DMS153 (cell line): ENCODE data around the gene KRABD2.
"Not testable (repeated sequence)": the region's sequence is repeated elsewhere in the genome, so short reads cannot be mapped to it uniquely, and the experiment has no call there.

Source experiments
- DNase-seq: peaks from one replicate; lab custom pipeline; 2025; lab: John Stamatoyannopoulos, UW

Gene KRABD2

DNA sequence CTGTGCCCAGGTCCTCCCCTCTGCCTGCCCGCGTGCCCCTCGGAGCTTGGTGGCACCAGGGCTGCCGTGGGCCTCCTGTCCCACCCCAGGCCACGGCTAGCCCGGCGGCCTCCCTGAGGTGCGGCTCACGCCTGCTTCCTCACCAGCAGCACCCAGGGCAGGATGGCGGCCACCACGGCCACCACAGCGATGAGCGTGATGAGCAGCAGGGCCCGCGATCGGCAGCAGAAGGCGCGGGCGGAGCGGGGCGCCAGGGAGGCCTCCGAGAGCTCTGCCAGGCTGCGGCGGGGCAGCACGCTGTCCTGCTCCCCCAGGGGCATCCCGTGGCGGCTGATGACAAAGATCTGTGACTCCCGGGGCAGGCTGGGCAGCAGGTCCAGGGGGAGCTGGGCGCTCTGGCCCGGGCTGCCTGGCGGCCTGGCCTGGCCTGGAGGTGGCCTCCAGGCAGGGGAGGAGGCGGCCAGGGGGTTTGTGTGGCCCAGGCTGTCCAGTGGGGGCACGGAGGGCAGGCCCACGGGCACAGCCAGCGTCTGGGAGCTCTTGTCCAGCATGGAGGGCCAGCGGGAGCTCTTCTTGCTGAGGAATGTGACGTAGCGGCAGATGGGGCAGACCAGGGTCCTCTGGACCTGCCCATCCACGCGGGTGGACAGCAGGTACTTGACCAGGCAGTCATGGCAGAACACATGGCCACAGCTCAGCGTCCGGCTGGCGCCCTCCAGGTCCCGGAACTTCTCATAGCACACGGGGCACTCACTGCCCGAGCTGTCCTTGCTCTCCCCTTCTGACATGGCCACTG lies 16.4 kb upstream of the KRABD2 start:
- no peak for DNase-seq

DNA sequence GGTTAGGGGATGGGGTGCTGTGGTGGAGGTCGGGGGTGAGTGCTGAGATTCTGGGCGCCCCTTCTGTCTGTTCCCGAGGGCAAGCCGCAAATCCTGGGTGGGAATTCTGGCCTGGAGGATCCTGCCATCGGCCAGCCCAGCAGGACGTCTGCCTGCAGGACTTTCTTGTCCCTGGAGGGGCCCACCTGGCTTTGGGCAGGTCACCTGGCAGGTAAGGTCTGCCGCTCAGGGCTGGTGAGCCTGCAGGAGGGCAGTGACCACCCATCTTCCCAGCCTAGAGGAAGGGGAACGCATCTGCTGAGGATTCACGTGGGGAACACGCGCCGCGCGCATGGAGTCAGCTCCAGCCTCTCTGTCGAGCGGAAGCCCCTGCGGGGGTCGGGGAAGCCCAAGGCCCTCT lies 15.8 kb upstream of the KRABD2 start:
- DNase-seq, result no peak

DNA sequence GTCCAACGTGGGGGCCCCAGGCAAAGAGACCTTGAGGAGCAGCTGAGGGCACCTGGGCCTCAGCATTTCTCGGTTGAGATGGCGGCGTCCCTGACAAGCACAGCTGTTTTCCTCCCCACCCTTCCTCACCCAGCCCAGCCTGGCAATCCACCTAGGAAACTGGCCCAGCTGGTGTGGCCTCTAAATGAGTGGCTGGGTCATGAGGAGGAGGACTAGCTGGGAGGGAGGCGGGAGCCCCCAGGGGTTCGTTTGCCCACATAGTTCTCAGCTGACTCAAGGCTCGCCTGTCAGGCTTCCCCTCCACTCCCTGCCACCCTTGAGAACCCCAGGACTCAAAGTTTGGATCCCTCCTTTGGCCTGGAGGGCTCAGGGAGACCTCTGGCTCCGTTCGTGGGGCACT lies 15.2 kb upstream of the KRABD2 start:
- no peak for DNase-seq

DNA sequence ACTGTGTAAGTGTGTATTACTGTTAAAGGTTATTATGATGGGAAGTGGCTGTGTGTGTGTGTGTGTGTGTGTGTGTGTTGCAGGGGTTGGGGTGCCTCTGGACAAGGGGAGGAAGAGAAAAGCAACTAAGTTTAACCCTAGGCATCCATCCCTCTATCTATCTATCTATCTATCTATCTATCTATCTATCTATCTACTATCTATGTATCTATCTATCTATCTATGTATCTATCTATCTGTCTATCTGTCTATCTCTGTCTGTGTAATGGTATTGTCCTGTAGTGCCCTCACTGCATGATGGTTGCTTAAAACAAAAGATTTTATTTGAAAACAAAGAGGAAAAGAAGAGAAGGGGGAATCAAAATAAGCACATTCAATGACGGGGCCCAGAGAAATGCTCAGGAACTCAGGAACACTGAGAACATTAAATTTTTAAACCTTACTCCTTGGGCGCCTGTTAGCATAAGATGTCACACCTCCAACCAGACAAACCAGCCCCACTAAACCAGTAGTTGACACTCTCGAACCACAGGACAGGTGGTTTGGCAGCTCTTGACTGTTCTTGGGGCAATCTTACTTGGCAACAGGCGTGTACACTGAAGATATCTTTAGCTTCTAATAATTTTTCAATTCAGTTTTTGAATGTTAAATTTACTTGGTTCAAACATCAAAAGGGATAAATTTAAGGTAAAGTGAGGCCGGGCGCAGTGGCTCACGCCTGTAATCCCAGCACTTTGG lies 11.6 kb upstream of the KRABD2 start:
- DNase-seq, result no peak

DNA sequence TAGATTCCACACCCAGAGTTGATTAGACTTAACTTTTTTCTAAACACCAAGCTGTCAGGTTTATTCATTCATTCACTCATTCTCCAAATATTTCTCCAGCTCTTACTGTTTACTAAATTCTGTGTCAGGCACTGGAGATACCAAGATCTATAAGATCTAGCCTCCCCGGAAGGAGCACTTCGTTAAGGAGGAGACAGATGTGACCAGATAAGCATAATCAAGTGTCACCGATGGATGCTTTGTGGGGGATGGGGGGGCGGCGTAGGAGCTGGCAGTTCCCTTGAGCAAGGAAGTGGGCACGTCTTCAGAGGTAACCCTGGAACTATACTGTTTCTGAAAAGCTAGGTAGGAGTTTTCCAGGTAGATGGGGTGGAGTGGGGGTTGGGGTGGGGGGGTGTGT lies 10.3 kb upstream of the KRABD2 start:
- no peak for DNase-seq

DNA sequence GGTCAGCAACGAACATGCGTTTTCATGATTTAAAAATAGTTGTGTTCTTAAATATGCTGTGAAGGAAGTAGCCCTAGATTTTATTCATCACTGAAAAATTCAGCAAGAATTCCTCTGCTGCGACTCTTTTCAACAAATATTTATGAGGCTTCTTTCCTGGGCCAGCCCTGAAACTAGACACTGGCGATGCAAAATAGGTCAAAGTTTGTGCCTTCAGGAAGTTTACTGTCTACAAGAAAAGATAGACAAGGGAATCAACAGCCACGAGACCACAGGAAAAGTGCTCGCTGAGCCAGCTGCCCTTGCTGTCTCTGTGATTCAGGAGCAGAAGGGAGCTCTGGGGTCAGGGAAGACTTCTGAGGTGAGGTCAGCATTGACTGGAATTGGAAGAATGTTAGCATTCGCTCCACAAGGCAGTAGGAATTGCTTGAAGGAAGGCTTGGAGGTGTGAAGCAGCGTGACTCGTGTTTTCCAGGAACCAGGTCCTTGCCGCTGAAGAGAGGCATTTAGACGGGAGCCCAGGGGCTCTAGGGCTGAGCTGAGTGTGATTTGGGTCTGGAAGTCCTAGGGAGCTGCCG lies 8.4 kb upstream of the KRABD2 start:
- DNase-seq, result no peak

DNA sequence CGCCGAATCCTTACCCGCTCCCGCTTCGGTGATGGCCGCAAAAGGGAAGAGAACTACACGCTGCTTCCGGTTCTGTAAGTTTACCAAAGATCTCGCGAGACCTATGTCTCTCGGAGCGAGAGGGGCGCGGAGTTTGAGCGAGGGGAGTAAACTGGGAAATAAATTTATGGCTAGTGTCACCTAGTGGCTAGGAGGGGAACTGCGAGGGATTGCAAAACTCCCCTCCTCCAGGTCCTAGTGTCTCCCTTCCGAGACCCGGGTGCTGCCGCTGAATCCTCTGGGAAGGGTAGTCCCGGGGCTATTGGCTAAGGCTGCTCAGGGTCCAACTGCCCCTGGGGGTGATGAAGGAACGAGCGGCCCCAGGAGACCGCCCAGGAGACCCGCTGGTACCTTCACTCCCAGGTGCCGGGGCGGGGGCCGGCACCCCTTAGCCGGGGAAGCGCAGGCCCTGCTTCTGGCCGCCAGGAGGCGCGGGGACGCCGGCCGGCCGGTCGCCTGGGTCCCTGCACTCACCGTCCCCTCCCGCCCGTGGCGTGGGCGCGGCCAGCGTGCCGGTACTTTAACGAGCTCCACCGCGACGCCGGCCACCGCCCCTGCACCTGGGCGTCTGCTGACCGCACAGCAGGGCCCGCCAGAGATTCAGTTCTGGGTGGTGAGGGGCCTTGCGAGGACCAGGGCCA lies 6.8 kb upstream of the KRABD2 start, which contains the start of gene RPL26:
Gene RPL26, minus strand, starts transcription at position 51 of the 680 bp plus-strand sequence. CDS start 883 bp downstream, outside the sequence.
- peak; percentile 95 for DNase-seq

DNA sequence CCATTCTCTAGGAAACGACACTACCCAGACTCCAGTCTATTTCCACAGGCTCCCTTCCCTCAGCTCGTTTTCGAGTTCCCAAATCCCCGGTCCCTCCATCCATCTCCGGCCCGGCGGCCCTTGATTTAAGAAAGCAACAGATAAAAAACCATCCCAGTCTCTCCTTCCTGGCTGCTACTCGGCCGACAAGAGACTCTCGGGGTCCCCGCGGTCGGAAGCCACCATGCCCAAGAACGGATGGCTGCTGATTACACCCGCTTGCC lies 6.3 kb upstream of the KRABD2 start:
- DNase-seq, result no peak

DNA sequence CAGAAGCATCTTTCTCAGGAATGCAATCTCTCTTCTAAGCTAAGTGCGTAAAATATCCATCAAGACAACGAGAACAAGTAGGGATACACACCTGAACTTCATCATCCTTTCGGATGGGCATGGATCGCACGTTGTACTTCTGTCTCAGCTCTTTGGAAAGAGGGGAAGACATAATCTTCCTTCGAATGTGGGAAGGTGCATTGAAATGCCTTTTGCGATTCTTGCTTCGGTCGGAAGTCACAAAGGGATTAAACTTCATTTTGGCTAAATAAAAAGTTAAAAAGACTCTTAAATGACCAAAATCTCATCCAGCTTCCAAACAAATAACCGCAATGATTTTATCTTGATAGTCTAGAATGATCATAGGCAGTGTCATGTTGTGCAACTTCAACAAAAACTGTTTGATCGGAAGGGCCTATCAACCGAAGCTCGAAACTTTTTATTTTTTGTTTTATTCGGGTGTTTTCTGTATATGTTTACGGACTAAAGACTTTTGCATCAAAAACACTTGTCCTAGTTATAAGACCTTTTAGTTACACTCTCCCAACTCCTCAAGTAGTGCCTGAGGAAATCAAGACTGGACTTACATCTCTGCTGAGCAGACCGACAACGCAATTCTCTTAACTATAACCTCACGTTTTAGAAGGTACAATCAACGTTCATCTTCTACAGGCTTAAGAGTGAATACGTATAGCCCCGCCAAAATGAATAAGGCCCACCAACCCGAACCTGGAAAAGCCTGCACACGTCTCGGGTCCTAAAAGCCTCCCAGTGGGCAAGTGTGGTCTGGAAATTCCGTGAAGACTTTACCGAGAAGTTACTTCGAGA lies 5.8 kb upstream of the KRABD2 start:
- DNase-seq, result no peak

DNA sequence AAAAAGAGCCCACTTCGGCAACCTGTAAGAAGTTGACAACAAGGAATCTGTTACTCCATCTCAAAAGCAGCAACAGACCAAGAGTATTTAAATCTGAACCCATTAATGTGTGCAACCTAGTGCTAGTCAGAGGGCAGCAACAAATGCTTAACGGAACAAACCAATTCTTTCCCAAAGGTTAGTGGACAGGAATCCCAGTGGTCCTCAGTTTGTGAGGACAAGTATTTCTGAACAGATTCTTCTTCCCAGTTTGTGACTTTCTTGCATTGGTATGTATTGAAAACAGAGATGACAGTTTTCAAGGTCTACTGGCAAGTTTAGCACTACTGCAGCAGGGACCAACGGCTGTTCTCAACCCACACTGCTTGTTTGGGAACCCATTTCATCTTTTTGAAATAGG lies 3.5 kb upstream of the KRABD2 start:
- no peak for DNase-seq

DNA sequence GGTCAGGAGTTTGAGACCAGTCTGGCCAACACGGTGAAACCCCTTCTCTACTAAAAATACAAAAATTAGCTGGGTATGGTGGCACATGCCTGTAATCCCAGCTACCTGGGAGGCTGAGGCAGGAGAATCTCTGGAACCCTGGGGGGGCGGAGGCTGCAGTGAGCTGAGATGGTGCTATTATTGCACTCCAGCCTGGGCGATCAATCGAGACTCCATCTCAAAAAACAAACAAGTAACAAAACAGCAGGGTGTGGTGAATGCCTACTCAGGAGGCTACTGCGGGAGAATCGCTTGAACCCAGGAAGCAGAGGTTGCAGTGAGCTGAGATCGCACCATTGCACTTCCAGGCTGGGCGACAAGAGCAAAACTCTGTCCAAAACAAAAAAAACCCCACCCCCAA lies 1.6 kb upstream of the KRABD2 start:
- not testable (repeated sequence) for DNase-seq

DNA sequence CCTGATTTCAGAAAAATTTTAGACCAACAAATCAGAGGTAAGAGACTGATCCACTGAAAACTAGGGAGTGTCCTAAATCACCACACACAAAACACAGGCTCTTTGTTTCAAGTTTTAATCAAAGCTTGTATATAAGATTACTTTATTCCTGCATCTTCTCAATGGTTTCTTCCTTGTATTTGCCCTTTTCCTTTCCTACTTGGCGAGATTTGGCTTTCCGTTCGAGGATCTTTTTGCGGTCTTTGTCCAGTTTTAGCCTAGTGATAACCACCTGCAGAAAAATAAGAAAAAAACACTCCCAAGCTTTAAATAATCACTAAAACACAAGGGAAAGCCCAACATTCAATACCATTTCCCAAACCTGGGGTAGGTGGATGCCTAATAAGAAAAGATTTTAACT lies 918 bp upstream of the KRABD2 start:
- DNase-seq, result no peak

DNA sequence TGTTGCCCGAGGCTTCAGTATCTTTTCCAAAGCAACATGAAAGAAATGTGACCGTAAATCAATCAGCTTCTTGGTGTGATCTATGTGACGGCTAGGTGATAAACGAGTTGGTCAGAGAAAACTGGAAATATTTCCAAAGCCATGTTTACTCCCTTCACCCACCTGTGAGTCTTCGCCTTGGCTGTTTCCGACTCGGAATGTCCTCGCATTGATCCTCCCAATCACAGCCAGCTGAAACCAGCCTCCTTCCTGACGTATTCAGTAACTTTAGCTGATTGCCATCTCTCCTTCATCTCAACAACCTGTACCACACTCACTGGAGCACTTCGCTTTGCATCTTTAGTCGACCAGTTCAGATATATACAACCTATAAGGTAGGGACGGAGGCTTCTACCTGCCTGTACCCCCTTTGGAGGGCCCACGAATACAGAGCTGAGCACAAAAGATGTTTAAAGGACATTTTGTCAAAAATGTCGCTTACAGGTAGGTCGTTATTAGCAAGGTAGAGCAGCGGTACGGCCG lies 705 bp downstream of the KRABD2 start:
- no peak for DNase-seq

DNA sequence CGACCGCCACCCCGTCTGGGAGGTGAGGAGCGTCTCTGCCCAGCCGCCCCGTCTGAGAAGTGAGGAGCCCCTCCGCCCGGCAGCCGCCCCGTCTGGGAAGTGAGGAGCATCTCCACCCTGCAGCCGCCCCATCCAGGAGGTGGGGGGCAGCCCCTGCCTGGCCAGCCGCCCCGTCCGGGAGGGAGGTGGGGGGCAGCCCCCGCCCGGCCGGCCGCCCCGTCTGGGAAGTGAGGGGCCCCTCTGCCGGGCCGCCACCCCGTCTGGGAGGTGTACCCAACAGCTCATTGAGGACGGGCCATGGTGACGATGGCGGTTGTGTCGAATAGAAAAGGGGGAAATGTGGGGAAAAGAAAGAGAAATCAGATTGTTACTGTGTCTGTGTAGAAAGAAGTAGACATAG lies 2.6 kb downstream of the KRABD2 start:
- DNase-seq, result not testable (repeated sequence)

DNA sequence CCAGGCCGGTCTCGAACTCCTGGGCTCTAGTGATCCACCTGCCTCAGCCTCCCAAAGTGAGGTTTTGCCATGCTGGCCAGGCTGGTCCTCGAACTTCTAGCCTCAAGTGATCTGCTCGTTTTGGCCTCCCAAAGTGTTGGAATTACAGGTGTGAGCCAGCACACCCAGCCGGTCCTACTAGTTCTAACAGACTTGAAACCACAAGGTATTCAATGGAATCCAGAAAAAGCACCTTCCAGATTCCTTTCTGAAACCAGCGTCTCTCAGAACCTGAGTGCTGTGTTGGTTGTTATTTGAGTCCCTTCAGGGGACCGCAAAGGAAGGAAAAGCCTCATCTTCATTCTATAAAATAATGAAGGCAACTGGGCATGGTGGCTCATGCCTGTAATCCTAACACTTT lies 4.1 kb downstream of the KRABD2 start:
- no peak for DNase-seq

DNA sequence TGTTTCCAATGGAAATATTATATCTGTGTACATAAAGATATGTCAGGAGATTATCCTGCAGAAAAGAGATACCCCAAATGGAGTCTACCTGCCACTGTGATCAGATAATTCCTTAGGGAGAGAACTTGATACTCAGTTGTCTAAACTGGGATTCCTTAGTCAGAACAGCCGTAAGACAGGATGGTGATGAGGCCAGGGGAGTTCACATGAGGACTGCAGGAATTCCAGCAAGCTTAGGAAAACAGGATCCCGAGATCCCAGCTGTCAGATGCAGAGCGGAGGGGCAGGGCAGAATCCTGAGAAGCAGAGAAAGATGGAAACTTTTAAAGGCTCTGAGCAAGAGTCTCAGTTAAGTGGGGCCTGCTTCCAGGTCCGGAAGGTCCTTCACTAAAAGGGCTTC lies 4.7 kb downstream of the KRABD2 start:
- DNase-seq, result no peak

DNA sequence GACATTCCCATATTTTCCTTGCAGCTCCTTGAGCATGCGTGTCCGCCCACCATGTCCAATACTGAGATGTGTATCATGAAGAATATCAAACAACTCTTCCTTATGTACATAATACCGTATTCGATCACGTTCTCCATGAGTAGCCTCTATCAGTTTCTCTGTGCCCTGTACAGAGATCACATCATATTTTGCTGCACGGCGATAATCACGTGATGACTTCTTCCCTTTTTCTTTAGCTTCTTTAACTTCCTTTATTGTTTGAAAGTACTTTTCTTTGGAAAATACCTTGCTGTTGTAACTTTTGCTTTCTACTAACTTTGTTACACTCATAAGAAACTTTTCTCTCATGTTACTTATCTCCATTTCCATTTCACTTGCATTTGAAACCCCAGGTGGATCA lies 6.6 kb downstream of the KRABD2 start:
- DNase-seq, result no peak

DNA sequence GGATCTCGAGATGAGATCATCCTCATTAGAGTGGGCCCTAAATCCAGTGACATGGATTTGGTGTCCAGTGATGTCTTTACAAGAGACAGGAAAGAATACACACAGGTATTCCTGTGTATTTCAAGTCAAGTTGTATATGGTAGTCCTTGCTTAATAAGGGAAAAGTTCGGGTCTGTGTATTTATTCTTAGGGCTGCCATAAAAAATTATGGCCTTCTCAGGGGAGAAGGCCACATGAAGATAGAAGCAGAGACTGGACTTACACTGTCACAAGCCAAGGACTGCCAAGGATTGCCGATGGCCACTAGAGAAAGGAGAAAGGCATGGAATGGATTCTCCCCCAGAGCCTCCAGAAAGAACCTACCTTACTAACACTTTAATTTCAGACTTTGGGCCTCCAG lies 8.3 kb downstream of the KRABD2 start:
- DNase-seq, result no peak

DNA sequence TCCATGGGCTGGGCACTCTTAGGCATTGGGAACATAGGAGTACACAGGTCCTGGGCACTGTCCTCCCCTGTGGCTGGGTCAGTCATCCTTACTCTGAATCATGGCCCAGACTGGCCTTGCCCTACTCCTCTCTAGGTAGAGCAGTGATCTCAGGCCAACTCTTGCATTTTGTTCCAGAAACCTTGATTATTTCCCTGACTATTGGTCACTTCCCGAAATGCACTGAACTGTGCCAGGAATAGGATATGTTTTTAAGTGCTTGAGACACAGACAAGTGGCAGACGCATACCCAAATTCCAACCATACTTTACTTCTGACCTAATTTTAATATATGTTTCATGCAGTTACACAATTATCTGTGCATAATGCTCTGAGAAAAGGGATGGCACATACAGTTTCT lies 10.3 kb downstream of the KRABD2 start:
- no peak for DNase-seq

DNA sequence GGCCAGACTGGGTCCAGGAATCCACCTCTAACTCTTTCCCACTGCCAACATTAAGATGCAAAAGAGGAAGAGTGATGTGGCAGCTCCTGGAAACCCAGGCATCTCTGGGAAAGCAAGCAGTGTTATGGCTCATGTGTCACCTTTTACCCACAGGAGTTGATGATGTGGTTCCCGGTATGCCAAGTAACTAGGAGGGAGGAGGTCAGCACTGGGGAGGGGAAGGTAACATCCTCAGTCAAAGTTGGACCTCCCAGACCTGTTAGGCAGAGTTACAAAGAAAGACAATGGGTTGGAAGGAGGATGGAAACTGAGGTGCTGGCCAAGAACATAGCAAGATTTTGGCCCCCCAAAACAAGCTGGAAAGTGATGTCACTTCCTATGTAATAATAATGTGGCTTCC lies 11.4 kb downstream of the KRABD2 start:
- DNase-seq, result no peak

DNA sequence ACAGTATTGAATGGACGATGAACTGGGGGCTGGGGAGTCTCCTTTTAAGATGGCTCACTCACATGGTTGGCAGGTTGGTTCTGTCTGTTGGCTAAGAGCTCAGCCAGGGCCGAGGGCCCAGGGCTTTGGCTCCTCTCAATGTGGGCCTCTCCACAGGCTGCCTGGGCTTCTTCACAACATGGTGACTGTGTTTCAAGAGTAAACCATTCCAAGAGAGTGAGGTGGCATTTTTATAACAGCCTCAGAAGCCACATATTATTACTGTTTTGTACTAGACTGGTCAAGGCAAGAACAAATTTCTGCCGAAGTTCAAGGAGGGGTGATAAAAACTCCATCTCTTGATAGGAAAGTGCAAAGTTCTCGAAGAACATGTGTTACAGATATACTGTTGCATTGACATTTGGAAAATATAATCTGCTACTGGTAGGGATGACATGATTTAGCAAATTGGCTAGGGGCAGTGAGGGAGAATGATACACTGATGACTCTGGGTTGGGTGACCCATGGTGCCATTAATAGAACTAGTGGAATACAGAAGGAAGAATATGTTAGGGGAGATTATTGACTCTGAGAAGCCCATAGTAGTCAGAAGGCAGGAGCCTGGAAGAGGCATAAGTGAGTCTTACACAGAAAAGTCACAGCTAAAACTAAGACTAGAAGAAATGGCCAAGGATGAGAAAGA lies 13.7 kb downstream of the KRABD2 start:
- DNase-seq, result no peak
